ENCODE results near the gene FAM111A. TPM values are rescaled to one million over a fixed set of nuclear protein-coding genes. Genes with fewer than 3 reads are reported as not detected.

FAM111A gene
- total and polyA plus RNA-seq, 9 of the 15 experiments (the other 6 are each of a cell fraction or from before 2014, with no cell fraction given), result 14.8 to 30.6 (median 20.1) TPM

GRCh38 chr11:59144579-59145345 lies 2.1 kb downstream of the FAM111A start (continued):
- TF ChIP-seq ZNF311 (CRISPR knock-in tag; IDR thresholded peaks at IDR 0.05) (no peak), EHMT2 (IDR thresholded peaks at IDR 0.05) (peak; percentile 23; the same call in 1 of the 2 replicates), RBM25 (IDR thresholded peaks at IDR 0.05; ENCODE audit: low read depth, low read length, severe bottlenecking) (no peak), ZNF398 (CRISPR knock-in tag; IDR thresholded peaks at IDR 0.05) (no peak), STAT6 (CRISPR knock-in tag; IDR thresholded peaks at IDR 0.05) (peak; percentile 92; the same call in 1 of the 2 replicates), ZNF589 (CRISPR knock-in tag; IDR thresholded peaks at IDR 0.05; ENCODE audit: low read depth) (peak; percentile 70; the same call in 1 of the 2 replicates), STAG1 (CRISPR knock-in tag; IDR thresholded peaks at IDR 0.05; ENCODE audit: borderline replicate concordance) (peak; percentile 55; the same call in 1 of the 2 replicates), CEBPG (CRISPR knock-in tag; IDR thresholded peaks at IDR 0.05) (peak; percentile 31; the same call in 1 of the 2 replicates), CEBPG (tag; conservative IDR thresholded peaks at IDR 0.05 in 1 of 2, IDR thresholded peaks at IDR 0.05 in 1 of 2) (no peak), ZBTB49 (CRISPR knock-in tag; IDR thresholded peaks at IDR 0.05; ENCODE audit: borderline replicate concordance) (0 out of 2 replicates have a peak, but pooled peaks have one; percentile 90), ZNF232 (CRISPR knock-in tag; IDR thresholded peaks at IDR 0.05) (peak; percentile 97), ZC3H4 (CRISPR knock-in tag; IDR thresholded peaks at IDR 0.05; ENCODE audit: borderline replicate concordance) (no peak), EP300 (IDR thresholded peaks at IDR 0.05; ENCODE audit: low read length) (0 out of 2 replicates have a peak, but pooled peaks have one; percentile 16), NEUROD1 (IDR thresholded peaks at IDR 0.05; ENCODE audit: borderline replicate concordance, low read depth, low read length, partially characterized antibody) (peak; percentile 43), CREM (IDR thresholded peaks at IDR 0.05; ENCODE audit: low read depth) (peak; percentile 49)
